ENCODE measurements around the gene KASH5. TPM values are rescaled to one million over a fixed set of nuclear protein-coding genes. Genes with fewer than 3 reads are reported as not detected.

The KASH5 gene
- total RNA-seq, 1 experiment from 2014 or later: not detected

DNA sequence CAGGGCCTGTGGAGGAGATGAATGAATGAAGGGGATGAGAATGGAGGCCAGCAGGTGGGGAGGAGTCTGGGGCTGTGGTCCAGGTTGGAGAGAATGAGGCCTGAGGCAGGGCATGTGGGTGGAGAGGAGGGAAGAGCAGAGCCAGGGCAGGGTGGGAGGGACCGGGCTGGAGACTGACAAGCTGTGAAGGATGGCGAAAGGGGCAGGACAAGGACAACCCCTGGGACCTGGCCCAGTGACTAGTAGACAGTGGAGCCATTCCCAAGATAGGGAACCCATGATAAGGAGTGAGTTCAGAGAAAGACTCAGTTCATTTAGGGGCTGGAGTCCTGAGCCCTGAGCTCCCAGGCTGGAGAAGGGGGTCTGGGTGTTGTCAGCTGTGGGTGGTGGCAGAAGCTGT, 32.2 kb downstream of the KASH5 start:
- H3K4me1 Mint-ChIP-seq: peaks cover 57 to 75% of the 10 kb centered on the region in 2 experiments
- H3K14ac ChIP-seq (ENCODE audit: insufficient read depth, low read length): no peak overlapping the region

More for the DNA sequence above, 32.2 kb downstream of the KASH5 start:
- TF ChIP-seq, protein P1, sequence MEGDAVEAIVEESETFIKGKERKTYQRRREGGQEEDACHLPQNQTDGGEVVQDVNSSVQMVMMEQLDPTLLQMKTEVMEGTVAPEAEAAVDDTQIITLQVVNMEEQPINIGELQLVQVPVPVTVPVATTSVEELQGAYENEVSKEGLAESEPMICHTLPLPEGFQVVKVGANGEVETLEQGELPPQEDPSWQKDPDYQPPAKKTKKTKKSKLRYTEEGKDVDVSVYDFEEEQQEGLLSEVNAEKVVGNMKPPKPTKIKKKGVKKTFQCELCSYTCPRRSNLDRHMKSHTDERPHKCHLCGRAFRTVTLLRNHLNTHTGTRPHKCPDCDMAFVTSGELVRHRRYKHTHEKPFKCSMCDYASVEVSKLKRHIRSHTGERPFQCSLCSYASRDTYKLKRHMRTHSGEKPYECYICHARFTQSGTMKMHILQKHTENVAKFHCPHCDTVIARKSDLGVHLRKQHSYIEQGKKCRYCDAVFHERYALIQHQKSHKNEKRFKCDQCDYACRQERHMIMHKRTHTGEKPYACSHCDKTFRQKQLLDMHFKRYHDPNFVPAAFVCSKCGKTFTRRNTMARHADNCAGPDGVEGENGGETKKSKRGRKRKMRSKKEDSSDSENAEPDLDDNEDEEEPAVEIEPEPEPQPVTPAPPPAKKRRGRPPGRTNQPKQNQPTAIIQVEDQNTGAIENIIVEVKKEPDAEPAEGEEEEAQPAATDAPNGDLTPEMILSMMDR (conservative IDR thresholded peaks at IDR 0.05): no peak
- peaks cover 0 to 9% of the 10 kb centered on the region in 2 experiments; a peak in 2 of 5 replicates for H3K9me3 Mint-ChIP-seq
- Histone ChIP-seq H3K9ac (ENCODE audit: extremely low read depth, insufficient read length, low read length) (no peak overlapping the region), H3K9me3 (ENCODE audit: control insufficient read depth, low read depth, low read length) (no peaks in the 10 kb centered on the region), H3K4me2 (ENCODE audit: insufficient read depth, insufficient read length, low read length) (no peak overlapping the region), H3K4ac (ENCODE audit: low read depth, low read length) (no peak overlapping the region), H4K5ac (ENCODE audit: insufficient read length, low read depth, low read length) (no peak overlapping the region), H2AK5ac (ENCODE audit: insufficient read length, low read length) (no peak overlapping the region), H3K23ac (ENCODE audit: insufficient read length, low read depth, low read length) (no peak overlapping the region), H3K4me1 (ENCODE audit: insufficient read depth, low read length) (peaks cover 2% of the 10 kb centered on the region; the same call in 1 of the 2 replicates), H3T11ph (ENCODE audit: low read length) (no peak overlapping the region), H2BK5ac (ENCODE audit: insufficient read length, low read length) (no peak overlapping the region), H3K18ac (ENCODE audit: insufficient read length, low read depth, low read length) (no peak overlapping the region), H3K27me3 (ENCODE audit: insufficient read depth, low read length) (peaks cover 25% of the 10 kb centered on the region; the same call in 1 of the 2 replicates), H2BK15ac (ENCODE audit: low read depth, low read length) (no peak overlapping the region), H4K20me1 (ENCODE audit: control insufficient read depth, insufficient read depth, insufficient read length) (no peaks in the 10 kb centered on the region), H2BK12ac (ENCODE audit: insufficient read length, low read depth, low read length) (no peak overlapping the region), H4K8ac (replicated peaks; ENCODE audit: insufficient read length, low read depth, low read length) (no peak overlapping the region), H4K91ac (ENCODE audit: insufficient read length, low read depth, low read length) (no peak overlapping the region), H3K79me1 (ENCODE audit: insufficient read depth, low read depth, low read length, poor library complexity, severe bottlenecking) (no peaks in the 10 kb centered on the region), H3K27ac (ENCODE audit: insufficient read length, low read depth, low read length) (no peak overlapping the region), H3K56ac (ENCODE audit: insufficient read length, low read depth, low read length) (no peak overlapping the region), H3K79me2 (ENCODE audit: insufficient read depth, low read length) (no peaks in the 10 kb centered on the region), H2BK20ac (ENCODE audit: low read depth, low read length, poor library complexity, severe bottlenecking) (no peak overlapping the region), H2BK120ac (ENCODE audit: low read depth, low read length, poor library complexity, severe bottlenecking) (no peak overlapping the region), H2AFZ (ENCODE audit: low read length) (no peak overlapping the region), H3K23me2 (ENCODE audit: insufficient read length, low read depth, low read length, poor library complexity, severe bottlenecking) (peaks cover 13% of the 10 kb centered on the region)
- WGBS (ENCODE audit: extremely low coverage, insufficient read length, low lambda C conversion rate): no CpG with 5 or more reads among the region's 2 CpGs
- H3K4me3 Mint-ChIP-seq: peak overlapping the region in 1 of 2 experiments; percentile 16; a peak in 1 of 5 replicates
- peak overlapping the region; percentile 11 to 84 (median 78); a peak in 4 of 7 replicates for H3K27ac Mint-ChIP-seq
- H3K36me3 Mint-ChIP-seq (ENCODE audit: insufficient read depth in 1 of 3, low read depth in 3 of 3): no peaks in the 10 kb centered on the region; a peak in 2 of 7 replicates
- DNase-seq: no peak
- peaks cover 54% of the 10 kb centered on the region for H3K27me3 Mint-ChIP-seq (ENCODE audit: low read depth)
